Testis (tissue), 2 donors: Measurements from ENCODE around the gene HAO2.

Experiments
- POLR2A ChIP-seq: fragments of 450-650 bp; IDR thresholded peaks from one replicate; pipeline ENCODE4 v1.6.1; 2017; ENCODE audit warnings: antibody characterized with exemption, mild to moderate bottlenecking, moderate library complexity
- TF ChIP-seq, protein P1 (sequence below), 3 experiments: fragments of 450-650 bp in 2 of 3; fragments of 200-600 bp in 1 of 3; sonication (generic) in 1 of 3; IDR thresholded peaks; one replicate each; pipeline ENCODE4 v1.5.1; 2016 to 2019; ENCODE audit warnings: antibody characterized with exemption in 3 of 3, mild to moderate bottlenecking in 2 of 3, moderate library complexity in 1 of 3

- TF ChIP-seq, protein P1, sequence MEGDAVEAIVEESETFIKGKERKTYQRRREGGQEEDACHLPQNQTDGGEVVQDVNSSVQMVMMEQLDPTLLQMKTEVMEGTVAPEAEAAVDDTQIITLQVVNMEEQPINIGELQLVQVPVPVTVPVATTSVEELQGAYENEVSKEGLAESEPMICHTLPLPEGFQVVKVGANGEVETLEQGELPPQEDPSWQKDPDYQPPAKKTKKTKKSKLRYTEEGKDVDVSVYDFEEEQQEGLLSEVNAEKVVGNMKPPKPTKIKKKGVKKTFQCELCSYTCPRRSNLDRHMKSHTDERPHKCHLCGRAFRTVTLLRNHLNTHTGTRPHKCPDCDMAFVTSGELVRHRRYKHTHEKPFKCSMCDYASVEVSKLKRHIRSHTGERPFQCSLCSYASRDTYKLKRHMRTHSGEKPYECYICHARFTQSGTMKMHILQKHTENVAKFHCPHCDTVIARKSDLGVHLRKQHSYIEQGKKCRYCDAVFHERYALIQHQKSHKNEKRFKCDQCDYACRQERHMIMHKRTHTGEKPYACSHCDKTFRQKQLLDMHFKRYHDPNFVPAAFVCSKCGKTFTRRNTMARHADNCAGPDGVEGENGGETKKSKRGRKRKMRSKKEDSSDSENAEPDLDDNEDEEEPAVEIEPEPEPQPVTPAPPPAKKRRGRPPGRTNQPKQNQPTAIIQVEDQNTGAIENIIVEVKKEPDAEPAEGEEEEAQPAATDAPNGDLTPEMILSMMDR (IDR thresholded peaks at IDR 0.05), result no peak
- TF ChIP-seq POLR2A, result no peak
Measured at GRCh38 chr1:119359730-119360129, 8.9 kb upstream of the HAO2 start.
